ENCODE data around the gene LAMA3.

- TF ChIP-seq PBX3 (CRISPR knock-in tag; IDR thresholded peaks at IDR 0.05; ENCODE audit: borderline replicate concordance), result no peak
- TF ChIP-seq ARID2 (CRISPR knock-in tag; IDR thresholded peaks at IDR 0.05; ENCODE audit: borderline replicate concordance), result no peak
- no peak for TF ChIP-seq EZH2 (conservative IDR thresholded peaks at IDR 0.05; ENCODE audit: low read depth, low read length)
- TF ChIP-seq MAZ (IDR thresholded peaks at IDR 0.05; ENCODE audit: borderline replicate concordance, low read depth, low read length), result no peak
- TF ChIP-seq MAZ (CRISPR knock-in tag; IDR thresholded peaks at IDR 0.05; ENCODE audit: low read depth), result no peak
- no peak for TF ChIP-seq NR2C2 (CRISPR knock-in tag; IDR thresholded peaks at IDR 0.05; ENCODE audit: borderline replicate concordance)
- TF ChIP-seq HHEX (CRISPR knock-in tag; IDR thresholded peaks at IDR 0.05), result no peak
- TF ChIP-seq TFAP4 (IDR thresholded peaks at IDR 0.05; ENCODE audit: borderline replicate concordance, low read depth), result no peak
- no peak for TF ChIP-seq HOXA7 (CRISPR knock-in tag; IDR thresholded peaks at IDR 0.05)
Observed at GRCh38 chr18:23879966-23880565, 190.8 kb downstream of the LAMA3 start.
